Natural killer cell (primary cell): ENCODE results near the gene CHD5. TPM values are rescaled to one million over a fixed set of nuclear protein-coding genes. Genes with fewer than 3 reads are reported as not detected.

Experiments
- ATAC-seq, 3 donors: fragments of 150-1000 bp in 2 of 3; fragments of 200-7000 bp in 1 of 3; cut with Tn5 transposase; 1 replicate in 1 of 3; 2 replicates in 2 of 3; pipeline ENCODE4 v1.10.0; 2021; ENCODE audit warnings: mild to moderate bottlenecking in 2 of 3, moderate library complexity in 2 of 3
- DNase-seq, 2 donors: peaks; one replicate each; pipeline versions ENCODE4 v3.0.0 to v3.0.0-alpha.2; 2013 to 2021; ENCODE audit warnings: mixed read lengths in 1 of 2
- H3K27ac ChIP-seq: one replicate; pipeline ENCODE4 v1.5.1; 2013; ENCODE audit warnings: mild to moderate bottlenecking, low read length
- H3K27me3 ChIP-seq: one replicate; pipeline ENCODE4 v1.6.1; 2013; ENCODE audit warnings: low read length; ENCODE audit not compliant: control insufficient read depth, insufficient read depth
- H3K36me3 ChIP-seq: one replicate; pipeline ENCODE4 v1.6.1; 2013; ENCODE audit warnings: low read length; ENCODE audit not compliant: control insufficient read depth, insufficient read depth
- H3K4me1 ChIP-seq: one replicate; pipeline ENCODE4 v1.6.1; 2013; ENCODE audit warnings: low read length; ENCODE audit not compliant: control insufficient read depth, insufficient read depth
- H3K4me3 ChIP-seq: one replicate; pipeline ENCODE4 v1.5.1; 2013; ENCODE audit warnings: low read length
- H3K9me3 ChIP-seq: one replicate; pipeline ENCODE4 v1.6.1; 2013; ENCODE audit warnings: low read length; ENCODE audit not compliant: control insufficient read depth, insufficient read depth
- H3K27ac Mint-ChIP-seq, 2 donors: one replicate each; pipeline ENCODE4 v1.8.0; 2022; ENCODE audit warnings: mild to moderate bottlenecking in 2 of 2, mixed read lengths in 2 of 2, moderate library complexity in 1 of 2
- H3K27me3 Mint-ChIP-seq, 2 donors: one replicate each; pipeline ENCODE4 v1.8.0; 2022; ENCODE audit warnings: low read depth in 2 of 2, mixed read lengths in 2 of 2
- H3K36me3 Mint-ChIP-seq: one replicate; pipeline ENCODE4 v1.8.0; 2022; ENCODE audit warnings: mixed read lengths
- H3K4me1 Mint-ChIP-seq, 2 donors: one replicate each; pipeline ENCODE4 v1.8.0; 2022; ENCODE audit warnings: mixed read lengths in 2 of 2
- H3K4me3 Mint-ChIP-seq: one replicate; pipeline ENCODE4 v1.8.0; 2022; ENCODE audit warnings: mild to moderate bottlenecking, moderate library complexity, mixed read lengths
- H3K9me3 Mint-ChIP-seq, 2 donors: one replicate each; pipeline ENCODE4 v1.8.0; 2022; ENCODE audit warnings: mixed read lengths in 2 of 2
- CTCF ChIP-seq: fragments of 200-600 bp; IDR thresholded peaks from one replicate; pipeline ENCODE4 v1.8.0; 2022; ENCODE audit warnings: antibody characterized with exemption
- WGBS: methylation state at CpG from one replicate; pipeline ENCODE4 v1.1.7; 2013; ENCODE audit warnings: missing lambda C conversion rate; ENCODE audit not compliant: insufficient coverage; 5-methylcytosine and 5-hydroxymethylcytosine counted together
- intact Hi-C: fragments of 100-400 bp; cut with micrococcal nuclease; formaldehyde crosslinking; loops from one replicate; pipeline ENCODE4 v1.14.2; 2022
- total RNA-seq, 4 donors: library from RNA; stranded (reverse); fragments of 120-200 nt in 1 of 4; gene quantifications; one replicate each; pipeline versions ENCODE4 v1.2.3 to v1.2.4, GENCODE V29; 2013 to 2022

The CHD5 gene
- total RNA-seq, 3 donors from 2014 or later (not counting 1 experiment from before 2014, with no cell fraction given): 0.34 to 1.2 (median 0.73) TPM

DNA sequence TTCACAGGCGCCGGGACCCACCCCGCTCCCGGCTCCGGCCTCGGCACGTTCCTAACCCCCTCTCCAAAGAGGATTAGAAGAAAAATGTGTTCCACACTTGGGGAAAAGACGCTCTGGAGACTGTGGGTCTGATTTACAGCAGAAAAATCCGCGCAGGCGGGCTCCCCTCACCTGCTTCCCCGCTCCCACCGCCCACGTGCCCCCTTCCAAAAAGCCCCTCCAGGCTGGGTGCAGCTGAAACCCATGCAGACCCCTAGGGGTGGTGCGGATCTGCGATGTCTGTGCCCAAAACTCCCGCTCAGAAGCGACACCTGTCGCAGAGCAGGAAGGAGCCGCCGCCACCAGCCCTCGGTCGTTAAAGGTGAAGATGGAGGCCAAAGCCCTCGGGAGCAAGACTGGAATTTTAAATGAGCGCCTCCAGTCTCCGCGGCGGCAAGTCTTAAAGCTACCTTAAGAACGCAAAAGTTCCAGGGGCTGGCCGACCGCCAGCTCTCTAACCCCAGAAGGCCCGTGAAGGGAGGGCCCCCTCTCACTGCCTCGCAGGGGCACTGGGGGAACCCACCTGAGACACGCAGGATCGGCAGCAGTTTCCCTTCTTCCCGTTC lies 688 bp upstream of the CHD5 start:
- DNase-seq (peak in 1 of 2 donors; percentile 36), ATAC-seq (no peak)
- Mint-ChIP-seq H3K27ac (no peak overlapping the region), H3K4me3 (peak overlapping the region; percentile 70), H3K4me1 (peaks cover 17 to 36% of the 10 kb centered on the region in 2 donors), H3K9me3 (no peaks in the 10 kb centered on the region), H3K36me3 (no peaks in the 10 kb centered on the region), H3K27me3 (peaks cover 28 to 38% of the 10 kb centered on the region in 2 donors)
- Histone ChIP-seq H3K4me3 (no peak overlapping the region), H3K4me1 (peaks cover 16% of the 10 kb centered on the region), H3K27me3 (peaks cover 27% of the 10 kb centered on the region), H3K36me3 (peaks cover 6% of the 10 kb centered on the region), H3K27ac (no peak overlapping the region), H3K9me3 (no peaks in the 10 kb centered on the region)
- intact Hi-C loops: no loop called here
- 3% methylated on average over 36 of the region's 36 CpGs for WGBS
- TF ChIP-seq CTCF: no peak

DNA sequence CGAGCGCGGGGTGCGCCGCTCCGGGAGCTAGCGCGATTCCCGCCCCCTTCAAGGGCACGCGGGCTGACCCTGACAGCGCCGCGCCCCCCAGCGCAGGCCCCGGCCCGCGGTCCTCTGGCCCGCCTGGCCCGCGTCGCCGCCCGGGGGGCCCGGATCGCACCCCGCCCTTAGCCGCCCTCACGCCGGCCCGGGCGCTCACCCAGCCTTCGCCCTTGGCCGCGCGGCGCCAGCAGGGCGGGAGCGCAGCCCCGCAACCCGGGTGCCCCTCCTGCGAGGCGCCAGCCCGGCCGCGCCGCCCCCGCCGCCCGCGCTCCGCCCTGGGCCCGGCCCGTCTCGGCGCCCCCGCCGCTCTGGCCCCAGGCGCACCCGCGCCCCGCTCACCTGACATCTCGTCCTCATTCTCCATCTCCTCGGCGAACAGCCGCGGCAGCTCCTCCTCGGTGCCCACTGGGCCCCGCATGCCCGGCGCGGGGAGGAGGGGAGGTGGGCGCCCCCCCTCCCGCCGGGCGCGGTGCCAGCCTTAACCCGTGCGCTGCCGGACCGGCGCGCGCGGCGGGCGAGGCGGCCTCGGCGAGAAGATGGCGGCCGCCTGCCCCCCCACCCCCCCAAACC lies 451 bp downstream of the CHD5 start:
- ATAC-seq (no peak), DNase-seq (no peak)
- Histone ChIP-seq H3K9me3 (no peaks in the 10 kb centered on the region), H3K27ac (no peak overlapping the region), H3K4me3 (no peak overlapping the region), H3K4me1 (peaks cover 16% of the 10 kb centered on the region), H3K36me3 (peaks cover 3% of the 10 kb centered on the region), H3K27me3 (peaks cover 27% of the 10 kb centered on the region)
- Mint-ChIP-seq H3K4me1 (peaks cover 17 to 36% of the 10 kb centered on the region in 2 donors), H3K27me3 (peaks cover 28 to 38% of the 10 kb centered on the region in 2 donors), H3K4me3 (no peak overlapping the region), H3K9me3 (no peaks in the 10 kb centered on the region), H3K36me3 (no peaks in the 10 kb centered on the region), H3K27ac (no peak overlapping the region)
- intact Hi-C loops: no loop called here
- 1% methylated on average over 72 of the region's 92 CpGs for WGBS
- TF ChIP-seq CTCF: no peak

DNA sequence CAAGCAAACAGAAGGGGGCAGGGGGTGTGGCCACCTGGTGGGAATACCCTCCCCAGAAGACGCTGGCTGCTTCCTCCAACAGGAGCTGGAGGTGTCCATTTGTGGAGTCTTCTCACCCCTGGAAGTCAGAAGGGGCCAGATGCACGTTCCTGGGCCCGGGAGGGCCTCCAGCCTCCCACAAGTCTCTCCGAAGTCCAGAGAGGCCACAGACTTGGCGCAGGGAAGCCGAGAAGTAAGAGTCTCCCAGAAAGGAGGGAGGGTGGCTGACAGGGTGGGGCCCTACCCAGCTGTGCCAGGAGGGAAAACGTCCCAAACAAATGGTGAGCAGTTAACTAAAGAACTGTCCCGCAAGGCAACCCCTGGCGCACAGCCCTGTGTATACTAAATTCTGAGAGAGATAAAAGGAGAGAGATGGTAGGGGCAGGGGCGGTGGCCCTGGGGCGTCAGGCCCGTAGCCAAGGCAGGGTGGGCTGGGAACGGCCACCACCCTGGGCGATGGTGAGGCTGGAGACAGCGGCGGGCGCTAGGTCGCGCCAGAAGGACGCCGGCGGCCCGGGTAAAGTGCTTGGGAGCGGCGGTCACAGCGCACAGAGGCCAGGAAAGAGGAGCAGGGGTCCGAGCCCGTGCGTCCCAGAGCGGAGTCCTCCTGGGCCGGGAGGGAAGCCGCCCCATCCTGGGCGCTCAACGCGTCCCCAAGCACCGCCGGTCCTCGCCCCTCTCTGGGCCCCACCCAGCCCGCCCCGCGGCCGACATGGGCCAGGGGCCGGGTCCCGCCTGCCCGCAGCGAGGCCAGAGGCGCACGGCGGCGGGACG lies 1.2 kb downstream of the CHD5 start:
- H3K27ac ChIP-seq: no peak overlapping the region
- H3K27me3 ChIP-seq: peaks cover 27% of the 10 kb centered on the region
- Mint-ChIP-seq H3K9me3 (no peaks in the 10 kb centered on the region), H3K4me1 (peaks cover 10 to 29% of the 10 kb centered on the region in 2 donors), H3K27me3 (peaks cover 28 to 38% of the 10 kb centered on the region in 2 donors), H3K27ac (no peak overlapping the region), H3K36me3 (no peaks in the 10 kb centered on the region), H3K4me3 (peak overlapping the region; percentile 47)
- 7% methylated on average over 51 of the region's 51 CpGs for WGBS
- no peak for DNase-seq
- no peaks in the 10 kb centered on the region for H3K36me3 ChIP-seq
- no peak for TF ChIP-seq CTCF
- H3K4me3 ChIP-seq: no peak overlapping the region
- no peaks in the 10 kb centered on the region for H3K9me3 ChIP-seq
- intact Hi-C loops: no loop called here
- H3K4me1 ChIP-seq: peaks cover 16% of the 10 kb centered on the region
- no peak for ATAC-seq
